Measurements from ENCODE around the gene SGSH. TPM values are rescaled to one million over a fixed set of nuclear protein-coding genes. Genes with fewer than 3 reads are reported as not detected.
"Not testable (repeated sequence)": the region's sequence is repeated elsewhere in the genome, so short reads cannot be mapped to it uniquely, and the experiment has no call there.

The SGSH gene
- polyA plus RNA-seq, 1 donor: 19.7 TPM

GRCh38 chr17:80212109-80212508 is 8.0 kb downstream of the SGSH start:
- no peak for DNase-seq (ENCODE audit: low read depth)

- DNase-seq (ENCODE audit: low read depth): no peak
These were observed 9.6 kb downstream of the SGSH start for GRCh38 chr17:80210348-80211108.

- DNase-seq (ENCODE audit: low read depth): no peak
These were observed 10.4 kb downstream of the SGSH start for GRCh38 chr17:80209765-80210164.

DNA sequence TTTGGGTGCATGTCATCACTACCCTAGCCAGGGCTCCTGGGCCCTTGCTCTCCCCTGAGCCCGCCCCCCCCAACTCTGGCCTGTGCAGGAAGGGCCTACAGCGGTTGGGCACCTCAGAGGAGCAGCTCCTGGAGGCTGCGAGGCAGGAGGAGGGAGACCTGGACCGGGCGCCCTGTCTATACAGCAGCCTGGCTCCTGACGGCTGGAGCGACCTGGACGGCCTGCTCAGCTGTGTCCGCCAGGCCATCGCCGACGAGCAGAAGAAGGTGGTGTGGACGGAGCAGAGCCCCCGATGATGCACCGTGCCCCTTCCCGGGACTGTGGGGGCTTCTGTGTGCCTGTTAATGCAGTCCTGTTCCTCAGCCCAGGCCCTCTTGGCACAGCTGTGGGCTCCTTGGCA is 12.1 kb downstream of the SGSH start:
- no peak for DNase-seq (ENCODE audit: low read depth)

- DNase-seq (ENCODE audit: low read depth): no peak
These were observed 14.3 kb downstream of the SGSH start for GRCh38 chr17:80205811-80206210.

DNA sequence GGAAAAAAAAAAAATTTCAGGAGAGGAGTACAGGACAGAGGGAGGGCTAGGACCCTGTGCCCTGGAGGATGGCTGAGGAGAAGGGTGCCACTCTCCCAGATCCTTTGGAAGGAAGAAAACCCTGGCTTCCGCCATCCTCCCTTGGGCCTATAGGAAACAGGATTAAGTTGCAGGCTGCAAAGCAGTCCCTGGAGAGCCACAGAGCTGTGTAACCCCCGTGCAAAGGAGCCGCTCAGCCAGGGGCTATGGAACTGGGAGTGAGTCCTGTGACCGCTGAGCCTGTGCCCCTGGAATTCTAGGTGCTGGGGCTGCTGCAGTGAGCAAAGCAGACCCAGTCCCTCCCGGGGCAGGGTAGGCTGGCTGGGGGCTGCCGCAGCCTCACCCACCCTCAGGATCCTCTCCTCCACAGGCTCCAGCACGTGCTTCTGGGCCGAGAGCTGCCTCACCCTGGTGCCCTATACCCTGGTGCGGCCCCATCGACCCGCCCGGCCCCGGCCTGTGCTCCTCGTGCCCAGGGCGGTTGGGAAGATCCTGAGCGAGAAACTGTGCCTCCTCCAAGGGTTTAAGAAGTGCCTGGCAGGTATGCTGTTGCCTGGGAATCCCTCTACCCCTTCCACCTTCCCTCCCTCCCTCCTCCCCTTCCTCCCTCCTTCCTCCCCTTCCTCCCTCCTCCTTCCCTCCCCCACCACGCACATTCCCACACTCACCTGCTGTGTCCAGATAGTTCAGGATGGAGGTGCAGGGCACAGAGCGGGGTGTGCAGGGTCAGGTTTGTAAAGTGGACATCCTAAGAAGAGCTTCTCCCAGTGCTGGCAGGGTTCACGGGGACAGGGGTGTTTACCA is 15.3 kb downstream of the SGSH start:
- DNase-seq (ENCODE audit: low read depth): no peak

DNA sequence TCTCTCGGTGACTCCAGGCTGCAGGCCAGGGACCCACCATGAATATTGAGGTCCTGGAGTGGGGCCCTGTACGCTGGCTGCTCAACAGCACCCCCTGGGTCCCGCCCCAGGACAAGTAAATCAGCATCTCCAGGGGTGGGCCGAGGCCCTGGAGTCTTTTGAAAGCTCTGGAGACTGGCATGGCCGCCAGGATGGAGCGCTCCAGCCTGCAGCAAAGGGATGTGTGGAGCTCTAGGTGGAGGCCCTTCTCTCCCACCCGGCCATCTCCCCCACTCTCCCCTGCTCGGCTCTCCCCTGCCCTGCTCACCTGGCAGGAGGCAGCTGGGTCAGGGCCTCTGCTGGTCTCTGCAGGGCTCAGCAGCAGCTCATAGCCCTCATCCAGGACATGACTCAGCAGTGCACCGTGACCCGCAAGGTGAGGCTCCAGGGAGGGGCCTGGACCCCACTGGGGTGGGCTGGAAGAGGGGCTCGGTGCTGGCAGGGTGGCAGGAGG is 16.6 kb downstream of the SGSH start:
- DNase-seq (ENCODE audit: low read depth): no peak

DNA sequence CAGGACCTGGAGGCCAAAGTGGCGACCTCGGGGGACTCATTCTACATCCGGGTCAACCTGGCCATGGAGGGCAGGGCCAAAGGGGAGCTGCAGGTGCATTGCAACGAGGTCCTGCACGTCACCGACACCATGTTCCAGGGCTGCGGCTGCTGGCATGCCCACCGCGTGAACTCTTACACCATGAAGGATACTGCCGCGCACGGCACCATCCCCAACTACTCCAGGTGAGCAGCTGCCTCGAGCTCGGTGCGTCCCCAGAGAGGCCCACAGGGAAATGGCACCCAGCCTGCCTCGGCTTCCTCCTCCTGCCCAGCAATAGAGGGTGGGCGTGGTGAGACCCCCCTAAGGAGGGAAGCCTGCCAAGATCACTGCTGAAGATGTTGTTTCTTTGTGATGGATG is 17.9 kb downstream of the SGSH start:
- no peak for DNase-seq (ENCODE audit: low read depth)

DNA sequence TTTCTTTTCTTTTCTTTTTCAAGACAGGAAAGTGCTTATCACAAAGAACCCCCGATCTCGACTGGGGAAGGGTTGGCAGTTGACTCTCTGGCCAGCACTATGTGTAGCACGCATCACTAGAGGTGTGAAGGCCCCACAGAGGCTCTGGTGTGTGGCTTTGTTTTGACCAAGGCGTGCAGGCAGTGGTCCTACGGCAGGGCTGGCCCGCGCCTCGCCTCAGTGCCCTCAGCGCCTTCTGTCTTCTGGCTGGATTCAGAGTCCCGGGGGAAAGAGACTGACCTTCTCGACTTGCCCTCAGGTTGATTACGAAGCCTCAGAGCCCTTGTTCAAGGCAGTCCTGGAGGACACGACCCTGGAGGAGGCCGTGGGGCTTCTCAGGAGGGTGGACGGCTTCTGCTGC is 18.7 kb downstream of the SGSH start:
- DNase-seq (ENCODE audit: low read depth): no peak

DNA sequence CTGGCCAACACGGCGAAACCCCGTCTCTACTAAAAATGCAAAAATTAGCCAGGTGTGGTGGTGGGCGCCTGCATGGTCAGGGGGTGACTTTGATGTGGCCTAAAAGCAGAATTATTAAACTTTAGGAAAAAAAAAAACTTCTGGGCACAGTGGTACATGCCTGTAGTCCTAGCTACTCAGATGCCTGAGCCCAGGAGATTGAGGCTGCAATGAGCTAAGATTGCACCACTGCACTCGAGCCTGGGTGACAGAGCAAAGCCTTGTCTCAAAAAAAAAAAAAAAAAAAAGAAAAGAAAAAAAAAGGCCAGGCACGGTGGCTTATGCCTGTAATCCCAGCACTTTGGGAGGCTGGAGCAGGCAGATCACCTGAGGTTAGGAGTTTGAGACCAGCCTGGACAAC is 20.8 kb downstream of the SGSH start:
- not testable (repeated sequence) for DNase-seq (ENCODE audit: low read depth)

DNA sequence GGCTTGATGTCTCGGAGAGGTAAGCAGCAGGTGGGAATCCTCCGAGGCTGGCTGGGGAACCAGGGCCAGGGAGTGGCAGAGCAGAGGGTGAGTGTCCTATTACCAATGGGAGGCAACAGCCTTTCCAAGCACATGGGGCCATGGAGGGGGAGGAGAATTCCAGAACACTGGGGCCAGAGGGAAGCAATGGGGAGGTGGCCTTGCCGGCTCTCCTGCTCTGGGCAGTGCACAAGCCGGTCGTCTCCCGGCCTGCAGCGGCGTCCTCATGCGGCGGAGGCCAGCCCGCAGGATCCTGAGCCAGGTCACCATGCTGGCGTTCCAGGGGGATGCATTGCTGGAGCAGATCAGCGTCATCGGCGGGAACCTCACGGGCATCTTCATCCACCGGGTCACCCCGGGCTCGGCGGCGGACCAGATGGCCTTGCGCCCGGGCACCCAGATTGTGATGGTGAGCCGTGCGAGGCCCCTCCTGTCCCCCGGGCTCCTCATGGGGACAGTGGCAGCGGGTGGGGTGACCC is 21.9 kb downstream of the SGSH start:
- DNase-seq (ENCODE audit: low read depth): no peak

- DNase-seq (ENCODE audit: low read depth): no peak
These were observed 23.5 kb downstream of the SGSH start for GRCh38 chr17:80196652-80197051.

DNA sequence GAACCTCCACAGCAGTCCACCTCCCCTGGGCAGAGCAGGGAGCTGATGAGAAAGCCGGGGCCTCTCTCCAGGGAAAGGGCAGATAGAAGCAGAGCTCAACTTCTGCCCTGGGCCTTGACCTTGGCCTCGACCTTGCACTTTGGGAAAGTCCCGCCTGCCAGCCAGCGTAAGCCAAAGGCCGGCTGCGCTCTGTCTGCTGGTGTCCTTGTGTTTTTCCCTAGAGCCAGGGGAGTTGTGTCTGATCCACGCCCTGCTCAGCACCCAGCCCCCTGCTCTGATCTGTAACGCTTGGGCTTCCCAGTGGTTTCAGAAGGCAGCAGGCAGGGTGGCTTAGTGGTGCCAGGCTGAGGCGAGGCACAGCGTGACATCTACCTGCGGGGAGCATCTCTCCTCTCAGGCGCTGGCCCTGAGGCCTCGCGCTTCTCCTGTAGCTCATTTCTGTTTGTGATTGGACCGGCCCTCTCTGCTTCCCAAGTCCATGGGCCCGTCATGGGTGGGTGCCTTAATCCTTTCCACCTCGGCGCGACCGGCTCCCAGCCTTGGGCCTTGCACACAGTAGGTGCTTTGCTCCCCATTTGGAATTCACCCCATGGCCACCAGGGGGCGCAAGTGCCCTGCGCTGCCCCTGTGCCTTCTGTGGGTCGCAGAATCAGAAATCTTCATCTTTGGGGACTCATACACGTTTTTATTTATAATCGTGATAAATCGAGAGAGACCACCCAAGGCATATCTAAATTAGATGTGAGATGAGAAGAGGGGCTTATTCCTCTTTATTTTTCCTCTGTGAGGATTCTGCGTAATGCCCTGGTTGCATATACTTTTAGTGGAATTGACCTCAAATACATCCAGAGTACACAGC is 24.2 kb downstream of the SGSH start:
- DNase-seq (ENCODE audit: low read depth): no peak

DNA sequence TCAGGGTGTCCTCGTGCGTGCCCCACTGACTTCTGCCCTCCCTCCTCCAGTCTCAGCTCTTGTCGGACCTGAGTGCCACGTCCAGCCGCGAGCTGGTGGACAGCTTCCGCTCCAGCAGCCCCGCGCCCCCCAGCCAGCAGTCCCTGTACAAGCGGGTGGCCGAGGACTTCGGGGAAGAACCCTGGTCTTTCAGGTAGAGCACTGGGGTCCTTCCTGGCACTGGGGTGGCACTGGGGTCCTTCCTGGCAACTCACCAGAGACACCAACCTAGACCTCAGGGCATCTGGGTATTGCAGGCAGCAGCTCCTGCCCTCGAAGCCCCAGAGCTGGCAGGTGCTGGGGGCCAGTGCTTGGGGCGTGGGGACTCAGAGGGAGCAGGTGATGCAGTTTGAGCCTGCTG is 25.0 kb downstream of the SGSH start:
- no peak for DNase-seq (ENCODE audit: low read depth)

GRCh38 chr17:80191865-80192661 is 28.1 kb downstream of the SGSH start:
- no peak for DNase-seq (ENCODE audit: low read depth)

GRCh38 chr17:80191192-80191591 is 28.9 kb downstream of the SGSH start:
- no peak for DNase-seq (ENCODE audit: low read depth)

DNA sequence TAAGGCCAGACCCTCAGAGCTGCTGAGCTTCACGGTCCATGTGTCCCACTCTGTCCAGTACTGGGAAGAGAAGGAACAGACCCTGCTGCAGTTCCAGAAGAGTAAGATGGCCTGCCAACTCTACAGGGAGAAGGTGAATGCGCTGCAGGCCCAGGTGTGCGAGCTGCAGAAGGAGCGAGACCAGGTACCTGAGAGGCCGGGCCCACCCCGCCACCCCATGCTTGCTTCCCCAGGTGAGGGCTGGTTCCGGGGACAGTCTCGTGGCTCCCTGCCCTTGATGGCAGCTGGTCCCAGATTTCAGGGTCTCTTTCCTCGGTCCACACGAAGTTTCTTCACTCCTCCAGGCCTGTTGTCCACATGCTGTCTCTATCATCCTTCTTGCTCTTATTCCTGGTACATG is 29.4 kb downstream of the SGSH start:
- no peak for DNase-seq (ENCODE audit: low read depth)

GRCh38 chr17:80189611-80190010 is 30.5 kb downstream of the SGSH start:
- DNase-seq (ENCODE audit: low read depth): no peak

- no peak for DNase-seq (ENCODE audit: low read depth)
These were observed 32.6 kb downstream of the SGSH start for GRCh38 chr17:80187515-80187941.

DNA sequence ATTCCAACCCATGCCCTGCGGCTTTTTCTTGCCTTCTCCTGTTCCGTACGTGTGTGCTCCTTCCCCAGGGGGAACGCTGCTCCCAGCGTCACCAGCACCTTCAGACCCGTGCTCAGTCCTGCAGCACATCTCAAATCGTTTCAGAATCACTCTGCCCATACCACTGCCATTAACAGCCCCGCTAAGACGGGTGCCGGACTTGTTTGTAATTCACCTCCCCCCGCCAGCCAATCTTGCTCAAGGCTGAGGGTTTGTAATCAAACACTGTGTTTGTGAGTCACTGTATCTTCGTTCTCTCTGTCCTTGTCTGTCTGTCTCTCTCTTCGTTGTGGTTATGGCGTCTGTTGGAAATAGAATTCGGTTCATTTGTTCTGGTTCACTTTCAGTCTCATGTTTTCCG is 33.0 kb downstream of the SGSH start:
- DNase-seq (ENCODE audit: low read depth): no peak

DNA sequence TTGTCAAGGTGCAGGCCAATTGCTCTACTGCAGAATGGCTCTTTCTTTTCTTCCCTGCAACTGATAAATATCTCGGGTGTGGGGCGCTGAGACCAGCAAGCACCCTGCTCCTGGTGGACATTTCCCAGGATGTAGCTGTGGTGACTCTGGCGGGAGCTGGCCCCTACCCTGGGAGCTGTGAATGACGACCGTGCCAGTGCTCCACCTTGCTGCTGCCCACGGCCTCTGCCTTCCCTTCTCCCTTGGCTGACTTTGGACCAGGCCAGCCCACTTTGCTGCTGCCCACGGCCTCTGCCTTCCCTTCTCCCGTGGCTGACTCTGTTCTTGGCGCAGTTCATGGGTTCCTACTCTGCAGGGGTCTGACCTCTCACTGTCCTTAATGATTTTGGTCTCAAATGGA is 34.2 kb downstream of the SGSH start:
- no peak for DNase-seq (ENCODE audit: low read depth)

All from forelimb muscle (tissue), 1 donor.